GM20431 (cell line): ENCODE measurements around the gene ARHGAP33.
"Not testable (repeated sequence)": the region's sequence is repeated elsewhere in the genome, so short reads cannot be mapped to it uniquely, and the experiment has no call there.

Experiments
- in situ Hi-C: fragments of 300-500 bp; cut with MseI, MboI; formaldehyde crosslinking; loops from one replicate; pipeline ENCODE4 v1.15.0; 2020; ENCODE audit warnings: low sequenced_read_pairs; ENCODE audit not compliant: unreplicated experiment

The ARHGAP33 gene

DNA sequence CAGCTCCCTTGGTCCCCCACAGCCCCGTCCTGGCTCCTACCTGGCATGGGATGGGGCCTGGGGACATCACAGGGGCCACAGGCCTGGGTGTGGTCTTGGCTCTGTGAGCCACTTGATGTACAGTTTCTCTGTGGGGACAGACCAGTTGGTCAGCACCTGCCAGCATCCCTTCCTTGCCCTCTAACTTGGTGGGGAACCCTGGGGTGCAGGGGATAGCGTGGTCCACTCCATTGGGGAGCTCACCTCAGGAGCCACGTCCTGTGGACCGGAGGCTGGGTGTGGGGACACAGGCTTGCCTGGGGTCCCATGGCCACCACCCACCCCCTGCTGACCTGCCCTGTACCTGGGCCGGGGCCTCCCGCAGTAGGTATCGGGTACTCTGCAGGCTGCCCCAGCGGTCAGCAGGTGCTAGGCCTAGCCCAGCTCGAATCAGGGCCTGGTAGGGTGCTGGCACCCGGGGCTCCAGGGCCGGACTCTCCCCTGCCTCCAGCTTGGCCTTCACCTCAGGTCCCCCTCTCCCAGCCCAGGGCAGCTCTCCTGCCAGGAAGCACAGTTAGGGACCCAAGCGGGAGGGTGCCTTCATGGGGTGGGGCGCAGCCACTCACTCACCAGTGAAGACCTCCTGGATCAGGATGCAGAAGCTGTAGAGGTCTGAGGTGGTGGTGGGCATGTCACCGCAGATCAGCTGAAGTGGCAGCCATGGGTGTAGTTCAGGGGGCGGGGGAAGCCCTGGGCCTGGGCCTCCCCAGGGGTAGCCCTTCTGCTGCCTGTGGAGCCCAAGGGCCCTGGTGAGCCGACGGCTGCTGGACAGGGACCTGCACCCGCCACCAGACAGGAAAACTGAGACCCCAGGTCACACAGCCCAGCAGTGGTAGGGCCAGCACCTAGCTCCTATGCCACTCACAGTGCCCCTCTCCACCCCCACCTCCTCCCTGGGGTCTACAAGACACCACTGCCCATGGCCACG lies 14.9 kb downstream of the ARHGAP33 start:
- in situ Hi-C loops = no loop called here

DNA sequence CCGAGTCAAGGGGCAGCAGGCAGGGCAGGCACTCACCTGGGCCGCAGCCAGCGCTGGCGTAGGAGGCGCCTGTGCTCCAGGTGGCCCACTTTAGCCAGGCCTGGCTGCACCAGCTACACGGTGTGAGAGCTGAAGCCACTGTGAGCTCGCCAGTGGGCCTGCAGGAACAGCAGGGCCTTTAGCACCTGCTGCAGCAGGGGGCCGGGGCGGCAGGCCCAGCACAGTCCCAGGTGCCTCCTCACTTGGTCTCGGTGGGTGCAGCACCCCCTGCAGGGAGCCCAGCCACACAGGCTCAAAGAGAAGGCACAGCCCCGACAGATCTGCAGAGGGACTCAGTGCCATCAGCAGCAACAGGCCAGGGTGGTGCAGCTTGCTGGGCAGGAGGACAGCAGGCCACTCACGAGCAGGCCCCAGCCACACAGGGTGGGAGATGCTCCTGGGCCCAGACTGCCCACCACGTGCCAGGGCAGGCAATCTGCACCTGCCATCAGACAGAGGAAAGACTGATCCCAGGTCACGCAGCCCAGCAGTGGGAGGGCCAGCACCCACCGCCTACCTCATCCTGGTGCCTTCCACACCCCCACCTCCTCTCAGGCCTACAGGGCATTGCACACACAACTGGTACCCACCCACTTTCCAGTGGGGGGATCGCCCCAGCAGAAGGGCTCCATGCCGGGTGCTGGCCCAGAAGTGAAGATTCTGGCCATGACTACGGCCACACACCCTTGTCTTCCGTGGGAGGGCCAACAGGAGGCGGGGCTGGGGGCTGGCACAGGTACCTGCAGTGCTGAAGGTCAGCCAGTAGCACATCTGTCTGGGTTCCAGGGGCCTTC lies 15.8 kb downstream of the ARHGAP33 start:
- in situ Hi-C loops = no loop called here

DNA sequence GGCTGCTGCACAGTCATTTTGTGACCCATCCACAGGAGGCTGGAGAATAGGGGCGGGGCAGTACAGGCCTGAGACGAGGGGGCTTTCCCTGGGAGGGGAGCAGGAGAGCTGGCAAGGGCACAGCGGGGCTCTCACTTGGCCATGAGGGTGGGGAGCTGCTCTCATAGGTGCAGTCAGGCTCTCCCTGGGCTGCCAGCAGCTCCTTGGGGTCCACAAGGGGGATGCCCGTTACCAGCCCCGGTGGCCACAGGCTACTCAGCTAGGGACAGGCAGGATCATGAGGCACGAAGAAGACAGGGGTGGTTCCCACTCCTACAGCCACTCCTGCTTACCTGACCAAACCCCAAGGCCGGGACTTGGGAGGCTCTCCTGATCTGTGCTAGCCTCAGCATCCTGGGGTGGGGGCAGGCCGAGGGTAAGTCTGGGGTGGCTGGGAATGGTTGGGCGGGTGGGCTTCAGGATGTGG lies 16.5 kb downstream of the ARHGAP33 start:
- in situ Hi-C loops = no loop called here

DNA sequence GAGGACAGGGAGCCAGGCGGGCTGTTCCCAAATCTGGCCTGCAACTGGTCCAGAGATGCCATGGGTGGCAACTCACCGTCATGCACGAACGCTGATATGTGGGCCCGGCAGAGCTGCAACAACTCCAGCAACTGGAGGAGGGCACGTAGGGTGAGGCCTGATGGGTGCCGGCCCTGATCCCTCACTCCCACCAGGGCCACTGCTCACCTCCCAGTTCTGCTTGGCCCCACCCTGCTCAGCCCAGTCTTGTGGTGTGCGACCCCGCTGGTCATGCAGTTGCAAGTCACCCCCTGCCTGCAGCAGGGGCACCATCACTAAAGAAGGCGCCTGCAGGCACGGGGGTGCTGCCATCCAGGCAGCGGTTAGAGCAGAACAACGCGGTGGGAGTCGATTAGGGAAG lies 16.9 kb downstream of the ARHGAP33 start:
- in situ Hi-C loops = no loop called here

DNA sequence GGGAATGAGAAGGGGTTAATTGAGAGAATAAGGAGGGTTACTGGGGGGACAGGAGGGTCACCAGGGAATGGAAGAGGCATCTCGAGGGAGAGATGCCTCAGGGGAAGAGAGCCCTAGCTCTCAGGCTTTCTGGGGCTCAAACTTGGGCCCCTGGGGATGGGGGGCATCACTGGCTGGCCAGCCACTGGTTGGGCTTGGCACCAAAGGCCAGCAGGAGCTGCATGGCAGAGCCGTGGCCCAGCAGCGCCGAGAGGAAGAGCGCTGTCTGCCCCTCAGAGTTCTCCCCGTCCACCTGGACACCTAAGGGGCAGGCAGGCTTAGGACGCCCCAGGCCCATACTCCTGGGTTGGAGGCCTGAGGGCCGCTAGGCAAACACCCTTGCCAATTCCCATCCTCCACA lies 17.5 kb downstream of the ARHGAP33 start:
- in situ Hi-C loops = no loop called here

DNA sequence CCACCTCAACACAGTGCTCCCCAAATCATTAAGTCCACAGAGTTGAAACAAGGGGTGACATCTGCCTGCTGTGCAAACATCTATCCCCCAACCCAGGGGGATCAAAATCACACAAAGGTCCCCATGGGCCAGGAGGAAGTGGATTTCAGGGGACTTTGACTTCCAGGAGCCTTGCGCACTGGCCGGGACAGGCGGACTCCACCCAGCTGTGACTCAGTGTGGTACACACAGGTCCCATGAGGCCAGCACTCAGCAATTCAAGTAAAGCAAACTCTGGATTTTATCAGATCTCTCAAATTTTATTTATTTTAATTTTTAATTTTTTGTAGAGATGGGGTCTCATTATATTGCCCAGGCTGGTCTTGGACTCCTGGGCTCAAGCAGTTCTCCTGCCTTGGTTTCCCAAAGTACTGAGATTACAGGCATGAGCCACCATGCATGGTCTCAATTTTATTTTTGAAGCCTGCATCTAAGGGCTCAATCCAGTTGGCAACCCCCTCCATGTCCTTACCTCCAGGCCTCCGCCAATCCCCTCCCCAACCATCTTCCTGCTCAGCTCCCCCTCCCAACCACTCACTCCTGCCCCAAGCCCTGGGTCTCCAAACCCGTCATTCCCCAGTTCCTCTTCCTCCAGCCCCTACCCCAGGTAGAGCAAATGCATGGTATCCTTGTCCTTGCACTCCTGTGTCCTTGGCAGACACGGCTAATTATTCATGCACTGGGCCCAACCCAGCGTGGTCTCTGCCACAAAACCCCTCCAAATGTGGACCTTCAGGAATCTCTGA lies 18.2 kb downstream of the ARHGAP33 start:
- in situ Hi-C loops = no loop called here

DNA sequence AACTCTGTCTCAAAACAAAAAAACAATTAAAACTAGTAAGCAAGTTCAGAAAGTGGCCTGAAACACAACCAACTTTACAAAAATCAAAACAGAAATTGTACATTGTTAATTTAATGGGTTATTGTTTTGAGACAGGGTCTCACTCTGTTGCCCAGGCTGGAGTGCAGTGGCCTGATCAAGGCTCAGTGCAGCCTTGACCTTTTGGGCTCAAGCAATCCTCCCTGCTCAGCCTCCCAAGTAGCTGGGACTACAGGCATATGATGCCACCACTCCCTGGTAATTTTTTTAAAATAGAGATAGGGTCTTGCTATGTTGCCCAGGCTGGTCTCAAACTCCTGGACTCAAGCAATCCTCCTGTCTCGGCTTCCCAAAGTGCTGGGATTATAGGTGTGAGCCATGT lies 20.2 kb downstream of the ARHGAP33 start:
- in situ Hi-C loops = not testable (repeated sequence)

DNA sequence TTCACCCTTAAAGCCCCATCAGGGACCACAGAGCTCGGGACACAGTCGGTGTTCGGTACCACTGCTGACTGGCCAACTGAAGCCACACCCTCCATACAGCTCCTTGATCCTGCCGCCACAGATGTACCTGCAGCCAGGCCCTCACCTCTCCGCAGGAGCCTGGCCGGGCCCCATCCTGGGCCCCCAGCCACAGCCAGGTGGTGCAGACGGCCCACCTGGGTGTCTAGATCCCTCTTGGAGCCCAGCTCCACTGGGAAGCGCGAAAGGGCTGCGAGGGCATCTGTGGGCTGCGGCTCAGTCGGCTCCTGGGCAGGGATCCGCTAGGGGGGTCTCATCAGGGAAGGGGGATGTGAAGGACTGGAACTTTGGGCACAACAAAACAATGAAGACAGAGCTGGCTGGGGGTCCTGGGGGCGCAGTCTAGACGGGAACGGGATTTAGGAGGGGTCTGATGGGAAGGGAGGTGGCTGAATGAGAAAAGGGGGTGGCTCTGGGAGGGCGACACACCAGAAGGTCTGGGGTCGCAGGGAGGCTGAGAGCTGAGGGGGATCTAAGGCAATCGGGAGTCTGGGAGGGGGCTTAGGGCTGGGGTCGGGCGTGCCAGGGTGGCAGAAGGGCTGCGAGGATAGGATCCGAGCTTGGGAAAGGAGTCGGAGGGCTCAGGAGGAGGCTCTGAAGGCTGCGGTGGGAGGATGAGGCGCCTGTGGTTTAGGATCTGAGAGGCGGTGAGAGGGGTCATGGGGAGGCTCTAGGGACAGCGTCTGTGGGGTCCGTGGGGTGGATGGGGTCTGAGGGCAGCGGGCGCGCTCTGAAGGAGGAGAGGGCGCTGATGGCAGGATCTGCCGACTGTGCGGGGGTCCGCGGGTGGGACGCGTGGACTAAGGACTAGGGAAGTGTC lies 21.5 kb downstream of the ARHGAP33 start:
- in situ Hi-C loops = no loop called here

DNA sequence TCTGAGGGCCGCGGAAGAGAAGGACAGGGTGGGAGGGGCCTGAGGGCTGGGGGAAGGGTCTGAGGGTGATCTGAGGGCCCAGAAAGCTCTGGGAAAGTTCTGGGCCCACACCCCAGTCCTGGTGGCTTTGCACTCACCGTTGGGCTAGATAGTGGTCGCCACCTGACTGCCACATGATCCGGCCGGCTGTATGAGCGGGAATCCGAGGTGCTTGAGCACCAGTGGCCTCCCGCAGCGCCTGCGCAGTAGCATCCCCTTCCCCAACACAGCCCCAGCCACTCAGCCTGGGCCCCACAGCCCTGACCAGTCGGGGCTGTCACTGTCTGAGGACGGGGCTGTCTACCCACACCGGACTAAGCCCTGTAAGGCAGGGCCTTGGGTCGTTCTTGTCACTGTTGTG lies 22.3 kb downstream of the ARHGAP33 start:
- in situ Hi-C loops = no loop called here

DNA sequence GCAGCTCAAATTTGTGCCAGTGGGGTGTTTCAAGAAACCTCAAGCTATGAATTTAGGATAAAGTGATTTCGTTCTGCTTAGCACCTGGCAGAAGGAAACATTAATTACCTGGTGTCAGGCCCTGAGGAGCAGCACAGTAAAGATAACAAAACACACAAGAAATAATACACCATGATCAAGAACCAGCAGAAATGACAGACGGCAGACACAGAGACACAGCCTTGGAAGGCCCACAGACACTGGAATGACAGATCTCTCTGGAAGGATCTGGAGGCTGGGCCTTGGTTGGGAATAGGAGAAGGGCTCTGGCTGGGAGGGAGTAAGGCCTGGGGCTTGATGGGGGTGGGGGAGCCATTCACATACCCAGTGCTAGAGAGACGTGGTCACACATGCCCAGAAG lies 26.5 kb downstream of the ARHGAP33 start:
- in situ Hi-C loops = no loop called here

DNA sequence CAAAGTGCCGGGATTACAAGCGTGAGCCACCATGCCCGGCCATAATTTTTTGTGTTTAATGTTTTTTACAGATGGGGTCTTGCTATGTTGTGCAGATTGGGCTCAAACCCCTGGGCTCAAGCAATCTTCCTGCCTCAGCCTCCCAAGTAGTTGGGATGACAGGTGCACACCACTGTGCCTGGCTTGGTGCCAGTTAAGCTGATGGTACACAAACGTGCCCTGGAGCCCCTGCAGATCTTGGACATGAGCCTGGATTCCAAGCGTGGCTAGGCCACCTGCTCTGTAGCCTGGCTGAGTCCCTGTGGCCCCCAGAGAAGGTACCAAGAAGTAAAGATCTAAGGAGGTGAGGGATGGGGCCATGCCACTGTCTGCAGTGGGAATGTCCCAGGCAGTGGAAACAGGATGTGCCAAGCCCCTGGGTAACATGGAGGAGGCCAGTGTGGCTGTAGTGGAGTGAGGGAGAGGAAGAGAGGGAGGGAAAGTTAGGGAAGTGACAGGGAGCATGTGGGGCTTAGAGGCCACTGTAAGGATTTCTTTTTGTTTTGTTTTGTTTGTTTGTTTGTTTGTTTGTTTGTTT lies 30.2 kb downstream of the ARHGAP33 start:
- in situ Hi-C loops = no loop called here

DNA sequence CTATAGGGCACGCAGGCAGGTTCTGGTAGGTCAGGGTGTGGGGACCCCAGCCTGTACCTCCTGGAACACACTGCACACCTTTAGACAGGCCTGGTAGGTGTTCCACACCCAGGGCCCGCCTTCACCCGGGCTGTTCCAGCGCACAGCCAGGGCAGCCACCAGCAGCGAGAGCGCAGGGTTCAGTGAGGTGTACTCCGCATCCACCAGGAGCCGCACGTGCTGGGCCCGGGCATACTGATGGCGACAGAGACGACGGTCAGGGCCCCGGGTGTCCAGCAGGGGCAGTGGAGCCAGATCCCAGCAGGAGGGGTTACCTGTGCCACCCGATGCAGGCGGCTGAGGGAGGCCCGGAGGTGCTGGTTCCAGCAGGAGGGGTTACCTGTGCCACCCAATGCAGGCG lies 31.2 kb downstream of the ARHGAP33 start:
- in situ Hi-C loops = no loop called here

DNA sequence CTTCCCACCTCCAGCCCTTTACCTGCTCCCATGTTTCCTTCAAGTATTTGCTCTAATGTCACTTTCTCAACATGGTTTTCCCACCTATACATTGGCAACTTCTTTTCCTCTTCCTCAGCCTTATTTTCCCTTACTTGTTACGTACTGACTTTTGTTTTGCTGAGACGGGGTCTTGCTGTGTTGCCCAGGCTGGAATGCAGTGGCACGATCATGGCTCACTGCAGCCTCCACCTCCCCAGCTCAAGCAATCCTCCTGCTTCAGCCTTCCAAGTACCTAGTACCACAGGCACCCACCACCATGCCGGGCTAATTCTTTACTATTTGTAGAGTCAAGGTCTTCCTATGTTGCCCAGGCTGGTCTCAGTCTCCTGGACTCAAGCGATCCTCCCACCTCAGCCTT lies 32.3 kb downstream of the ARHGAP33 start:
- in situ Hi-C loops = no loop called here

DNA sequence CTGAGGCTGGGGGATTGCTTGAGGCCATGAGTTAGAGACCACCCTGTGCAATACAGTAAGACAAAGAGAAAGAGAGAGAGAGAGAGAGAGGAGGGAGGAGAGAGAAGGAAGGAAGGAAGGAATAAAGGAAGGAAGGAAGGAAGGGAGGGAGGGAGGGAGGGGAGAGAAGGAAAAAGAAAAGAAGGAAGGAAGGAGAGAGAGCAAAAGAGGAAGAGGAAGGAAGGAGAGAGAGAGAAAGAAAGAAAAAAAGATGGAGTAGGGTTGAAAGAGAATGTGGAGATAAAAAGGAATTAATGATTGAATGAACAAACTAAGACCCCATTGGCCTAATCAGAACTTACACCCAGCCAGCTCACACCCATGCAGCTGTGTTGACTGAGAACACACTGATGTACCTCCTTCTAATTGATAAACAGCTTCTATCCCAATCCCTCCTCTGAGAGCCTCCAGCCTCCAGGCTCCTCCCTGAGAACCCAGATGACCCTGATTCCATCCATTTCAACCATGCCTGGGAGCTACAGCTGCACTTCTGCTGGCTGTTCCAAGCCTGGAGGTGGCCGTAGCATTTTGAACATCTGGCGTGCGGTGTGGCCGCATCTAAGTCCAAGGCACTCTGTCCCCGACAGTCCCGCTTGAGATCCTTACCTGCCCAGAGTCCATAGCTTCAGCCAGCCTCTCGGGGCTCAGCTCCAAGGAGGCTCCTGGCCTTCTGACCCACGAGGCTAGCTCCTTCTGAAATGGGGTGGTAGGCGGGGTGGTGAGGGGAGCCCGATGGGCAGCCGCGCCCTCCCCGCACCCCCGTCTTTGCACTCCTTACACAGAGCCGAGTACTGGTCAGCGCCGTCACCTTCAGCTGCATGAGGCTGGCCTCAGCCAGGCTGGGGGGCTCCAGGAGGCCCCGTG lies 36.2 kb downstream of the ARHGAP33 start:
- in situ Hi-C loops = no loop called here

DNA sequence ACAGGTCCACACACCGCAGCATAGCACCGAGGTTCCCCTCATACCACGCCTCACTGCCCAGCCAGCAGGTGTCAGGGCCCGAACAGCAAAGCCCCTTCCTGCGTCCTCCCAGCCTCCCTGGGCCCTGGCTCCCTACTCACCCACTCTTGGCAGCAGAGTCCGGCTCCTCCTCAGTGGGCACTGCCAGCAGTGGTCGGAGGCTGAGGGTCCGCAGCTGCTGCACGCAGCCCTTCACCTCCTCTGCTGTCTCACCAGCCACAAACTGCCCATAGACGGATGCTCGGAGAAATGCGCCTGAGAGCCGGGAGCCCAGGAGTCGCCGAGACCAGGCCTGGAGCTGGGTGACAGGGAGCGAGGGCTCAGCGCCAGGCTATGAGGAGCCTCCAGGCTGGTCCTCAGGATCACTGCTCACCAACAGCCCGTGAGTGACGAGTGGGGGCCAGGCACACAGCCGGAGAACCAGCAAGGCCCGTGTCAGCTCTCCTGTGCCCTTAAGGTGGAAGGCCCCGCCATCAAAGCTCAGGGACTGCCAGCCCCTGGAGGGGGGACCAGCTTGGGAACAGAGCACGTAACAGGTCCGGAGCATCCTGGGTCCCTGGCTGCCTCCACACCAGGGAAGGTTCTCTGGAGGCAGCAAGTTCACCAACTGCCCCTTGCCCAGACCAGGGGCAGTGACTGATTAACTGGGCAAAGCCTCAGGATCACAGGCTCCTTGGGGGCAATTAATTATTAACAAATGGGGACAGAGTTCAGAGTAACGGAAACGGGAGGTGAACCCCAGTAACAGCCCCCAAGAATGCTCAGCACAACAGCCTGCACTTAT lies 37.1 kb downstream of the ARHGAP33 start, which contains the start of gene PRODH2:
Gene PRODH2 (minus strand): TSS at position 626 of the 823 bp plus-strand sequence. CDS start 40 bp downstream, at position 586.
- in situ Hi-C loops = no loop called here

DNA sequence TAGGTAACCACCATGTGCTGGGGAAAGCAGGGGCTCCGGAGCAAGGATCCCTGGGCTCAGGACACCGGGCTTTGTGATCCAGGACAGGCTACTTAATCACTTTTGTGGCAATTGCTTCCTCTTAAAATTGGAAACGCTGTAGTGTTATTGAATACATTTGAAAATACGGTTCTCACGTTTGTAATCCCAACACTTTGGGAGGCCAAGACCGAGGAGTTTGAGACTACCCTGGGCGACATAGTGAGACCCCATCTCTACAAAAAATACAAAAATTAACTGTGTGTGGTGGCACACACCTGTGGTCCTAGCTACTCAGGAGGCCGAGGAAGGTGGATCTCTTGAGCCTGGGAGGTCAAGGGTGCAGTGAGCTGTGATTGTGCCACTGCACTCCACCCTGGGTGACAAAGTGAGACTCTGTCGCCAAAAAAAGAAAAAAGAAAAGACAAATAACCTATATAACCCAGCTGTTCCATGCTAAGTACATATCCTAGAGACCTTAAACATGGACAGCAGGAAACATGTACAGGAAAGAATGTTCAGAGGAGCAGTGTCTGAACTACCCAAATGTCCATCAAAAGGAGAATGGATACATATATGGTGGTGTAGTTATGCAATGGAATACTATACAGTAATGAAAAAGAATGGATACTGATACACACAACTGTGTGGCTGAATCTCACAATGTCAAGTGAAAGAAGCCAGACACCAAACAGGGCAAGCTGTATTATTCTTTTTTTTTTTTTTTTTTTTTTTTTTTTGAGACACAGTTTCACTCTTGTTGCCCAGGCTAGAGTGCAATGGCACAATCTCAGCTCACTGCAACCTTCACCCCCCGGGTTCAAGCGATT lies 37.9 kb downstream of the ARHGAP33 start:
- in situ Hi-C loops = no loop called here
